Pancreas (tissue), 10 donors: ENCODE results near the gene SORBS2. TPM values are rescaled to one million over a fixed set of nuclear protein-coding genes. Genes with fewer than 3 reads are reported as not detected.
"Not testable (repeated sequence)": the region's sequence is repeated elsewhere in the genome, so short reads cannot be mapped to it uniquely, and the experiment has no call there.

Experiments
- ATAC-seq, 4 donors: fragments of 200-7000 bp; cut with Tn5 transposase; one replicate each; pipeline versions ENCODE4 v1.8.0 to v1.9.1; 2020; ENCODE audit warnings: mild to moderate bottlenecking in 4 of 4, moderate library complexity in 4 of 4
- DNase-seq, 6 donors: peaks; one replicate each; pipeline ENCODE4 v3.0.0-alpha.2; 2020
- FAIRE-seq: peaks from 2 replicates; lab custom pipeline; 2012; peaks lifted over from hg19 to GRCh38; lab: Jason Lieb, UNC
- H3K27ac ChIP-seq, 4 donors: fragments of 200-600 bp; sonication (generic); 1 replicate in 3 of 4; 2 replicates in 1 of 4; pipeline versions ENCODE4 v1.5.0 to v1.8.0; 2020
- H3K27me3 ChIP-seq, 4 donors: fragments of 200-600 bp; one replicate each; pipeline ENCODE4 v1.8.0; 2021
- H3K36me3 ChIP-seq, 3 donors: fragments of 200-600 bp; sonication (generic) in 1 of 3; one replicate each; pipeline versions ENCODE4 v1.5.0 to v1.8.0; 2020 to 2021
- H3K4me1 ChIP-seq, 3 donors: fragments of 200-600 bp; one replicate each; pipeline ENCODE4 v1.8.0; 2021
- H3K4me3 ChIP-seq, 4 donors: fragments of 200-600 bp; sonication (generic) in 2 of 4; one replicate each; pipeline versions ENCODE4 v1.5.0 to v1.8.0; 2020 to 2021
- H3K9me3 ChIP-seq, 4 donors: fragments of 200-600 bp; one replicate each; pipeline ENCODE4 v1.8.0; 2021
- CTCF ChIP-seq, 4 donors: fragments of 200-600 bp; sonication (generic) in 3 of 4; IDR thresholded peaks; one replicate each; pipeline versions ENCODE4 v1.5.0 to v1.8.0; 2021; ENCODE audit warnings: antibody characterized with exemption in 4 of 4
- WGBS, 2 donors: extraction: QIAGEN DNeasy Blood & Tissue Kit; methylation state at CpG; one replicate each; pipeline ENCODE4 v1.1.7; 2013; 5-methylcytosine and 5-hydroxymethylcytosine counted together
- intact Hi-C, 3 donors: fragments of 100-400 bp; cut with DNase I; formaldehyde crosslinking; loops; one replicate each; pipeline versions ENCODE4 v1.11.1 to v1.14.2; 2022
- polyA plus RNA-seq, 2 donors: library from polyadenylated mRNA; stranded (reverse); fragments of 200-250 nt; gene quantifications; one replicate each; pipeline ENCODE4 v1.2.3, GENCODE V29; 2013
- total RNA-seq, 6 donors: library from RNA; stranded (reverse); fragmentation: NEBNext Ultra II Directional in 4 of 6; extraction: Animal tissue kit (Norgen Biotek cat#: 25700) in 4 of 6; gene quantifications; one replicate each; pipeline versions ENCODE4 v1.2.1 to v1.2.4, GENCODE V29; 2021 to 2023
- donor health status: healthy with polysubstance abuse.
- donor health status: DM: no; HTN: no; CAD: no; lungs with moderate emphysema.
- donor health status: DM: no; HTN: no; CAD: no.
- donor health status: control.
- donor health status: control.
- donor health status: Bipolar disorder and iron deficiency.
- donor health status: DM: yes; HTN: yes; CAD: no.
- donor health status: DM: no; HTN: no; CAD: no.
- donor health status: DM: no; HTN: no; CAD: no.
- donor health status: DM: yes; HTN: yes; CAD: no.

The SORBS2 gene
- total and polyA plus RNA-seq, 8 donors = 61.7 to 245 (median 140) TPM

GRCh38 chr4:185564349-185564748 is 247.6 kb downstream of the SORBS2 start:
- TF ChIP-seq CTCF (IDR thresholded peaks at IDR 0.05) = no peak
- 83 to 85% methylated on average over 3 of the region's 3 CpGs for WGBS, 2 donors
- ATAC-seq = no peak
- intact Hi-C loops = no loop called here
- H3K9me3 ChIP-seq = no peaks in the 10 kb centered on the region
- H3K27ac ChIP-seq = no peak overlapping the region
- H3K36me3 ChIP-seq = no peaks in the 10 kb centered on the region
- no peaks in the 10 kb centered on the region for H3K27me3 ChIP-seq
- H3K4me1 ChIP-seq = peaks cover 0 to 23% (median 9%) of the 10 kb centered on the region in 3 donors
- DNase-seq = no peak
- no peak overlapping the region for H3K4me3 ChIP-seq
- FAIRE-seq = no peak

DNA sequence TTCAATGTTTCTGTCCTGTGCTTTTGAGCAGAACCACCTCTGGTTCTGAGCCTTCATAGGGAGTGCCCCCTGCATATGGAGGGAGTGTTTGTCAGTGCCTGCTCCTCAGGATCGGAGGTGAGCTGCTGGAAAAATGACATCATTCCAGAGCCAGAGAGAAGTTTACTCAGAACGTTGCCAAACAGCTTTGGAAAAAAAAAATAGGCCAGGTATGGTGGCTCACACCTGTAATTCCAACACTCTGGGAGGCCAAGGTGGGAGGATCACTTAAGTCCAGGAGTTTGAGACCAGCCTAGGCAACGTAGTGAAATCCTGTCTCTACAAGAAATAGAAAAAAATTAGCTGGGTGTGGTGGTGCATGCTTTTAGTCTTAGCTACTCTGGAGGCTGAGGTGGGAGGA is 249.5 kb downstream of the SORBS2 start:
- Histone ChIP-seq H3K36me3 (no peaks in the 10 kb centered on the region), H3K9me3 (no peaks in the 10 kb centered on the region), H3K4me1 (peaks cover 0 to 10% (median 9%) of the 10 kb centered on the region in 3 donors), H3K27ac (no peak overlapping the region), H3K4me3 (no peak overlapping the region), H3K27me3 (no peaks in the 10 kb centered on the region)
- 48 to 56% methylated on average over 3 of the region's 3 CpGs for WGBS, 2 donors
- intact Hi-C loops = no loop called here
- ATAC-seq (no peak), FAIRE-seq (no peak), DNase-seq (no peak)
- TF ChIP-seq CTCF (IDR thresholded peaks at IDR 0.05) = no peak

DNA sequence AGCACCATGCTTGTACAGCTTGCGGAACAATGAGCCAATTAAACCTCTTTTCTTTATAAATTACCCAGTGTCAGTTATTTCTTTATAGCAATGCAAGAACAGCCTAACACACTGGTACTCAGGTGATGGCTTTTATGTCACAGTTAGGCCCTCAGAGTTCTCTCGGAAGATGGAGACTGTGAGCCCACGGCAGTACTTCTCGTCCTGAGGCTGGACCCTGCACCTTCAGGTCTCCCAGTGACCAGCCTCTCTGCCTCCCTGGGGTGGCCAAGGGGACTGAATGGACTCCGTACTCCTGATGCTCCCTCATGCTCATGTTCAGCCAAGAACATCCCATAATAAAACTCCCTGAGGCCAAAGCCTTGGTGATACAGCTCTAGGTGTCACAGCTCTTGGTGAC is 251.7 kb downstream of the SORBS2 start:
- TF ChIP-seq CTCF (IDR thresholded peaks at IDR 0.05) = no peak
- ATAC-seq = no peak
- peak overlapping the region in 2 of 4 donors; percentile 66 to 69 for H3K27ac ChIP-seq
- H3K9me3 ChIP-seq = no peaks in the 10 kb centered on the region
- WGBS, 2 donors = 91 to 93% methylated on average over 5 of the region's 5 CpGs
- no peak for DNase-seq
- no peaks in the 10 kb centered on the region for H3K27me3 ChIP-seq
- H3K4me1 ChIP-seq = no peaks in the 10 kb centered on the region
- no peak overlapping the region for H3K4me3 ChIP-seq
- H3K36me3 ChIP-seq = no peaks in the 10 kb centered on the region
- intact Hi-C loops = no loop called here
- FAIRE-seq = no peak

DNA sequence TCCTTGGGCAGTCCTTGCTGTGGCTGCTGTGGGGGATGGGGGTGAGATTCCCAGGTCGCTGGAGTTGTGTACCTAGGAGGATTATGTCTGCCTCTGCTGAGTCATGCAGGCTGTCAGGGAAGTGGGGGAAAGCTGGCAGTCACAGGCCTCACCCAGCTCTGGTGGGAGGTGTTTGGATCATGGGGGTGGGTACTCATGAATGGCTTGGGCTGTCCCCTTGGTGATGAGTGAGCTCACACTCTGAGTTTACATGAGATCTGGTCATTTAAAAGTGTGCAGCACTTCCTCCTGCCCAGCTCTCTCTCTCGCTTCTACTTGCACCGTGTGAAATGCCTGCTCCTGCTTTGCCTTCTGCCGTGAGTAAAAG is 252.1 kb downstream of the SORBS2 start:
- peak overlapping the region in 2 of 4 donors; percentile 66 to 69 for H3K27ac ChIP-seq
- DNase-seq (peak in 4 of 6 donors; percentile 27 to 57 (median 34)), ATAC-seq (peak; percentile 43 to 93 (median 84)), FAIRE-seq (no peak)
- TF ChIP-seq CTCF (IDR thresholded peaks at IDR 0.05) = no peak
- no peak overlapping the region for H3K4me3 ChIP-seq
- H3K27me3 ChIP-seq = no peaks in the 10 kb centered on the region
- H3K4me1 ChIP-seq = no peaks in the 10 kb centered on the region
- intact Hi-C loops = no loop called here
- 51 to 54% methylated on average over 4 of the region's 4 CpGs for WGBS, 2 donors
- no peaks in the 10 kb centered on the region for H3K36me3 ChIP-seq
- no peaks in the 10 kb centered on the region for H3K9me3 ChIP-seq

DNA sequence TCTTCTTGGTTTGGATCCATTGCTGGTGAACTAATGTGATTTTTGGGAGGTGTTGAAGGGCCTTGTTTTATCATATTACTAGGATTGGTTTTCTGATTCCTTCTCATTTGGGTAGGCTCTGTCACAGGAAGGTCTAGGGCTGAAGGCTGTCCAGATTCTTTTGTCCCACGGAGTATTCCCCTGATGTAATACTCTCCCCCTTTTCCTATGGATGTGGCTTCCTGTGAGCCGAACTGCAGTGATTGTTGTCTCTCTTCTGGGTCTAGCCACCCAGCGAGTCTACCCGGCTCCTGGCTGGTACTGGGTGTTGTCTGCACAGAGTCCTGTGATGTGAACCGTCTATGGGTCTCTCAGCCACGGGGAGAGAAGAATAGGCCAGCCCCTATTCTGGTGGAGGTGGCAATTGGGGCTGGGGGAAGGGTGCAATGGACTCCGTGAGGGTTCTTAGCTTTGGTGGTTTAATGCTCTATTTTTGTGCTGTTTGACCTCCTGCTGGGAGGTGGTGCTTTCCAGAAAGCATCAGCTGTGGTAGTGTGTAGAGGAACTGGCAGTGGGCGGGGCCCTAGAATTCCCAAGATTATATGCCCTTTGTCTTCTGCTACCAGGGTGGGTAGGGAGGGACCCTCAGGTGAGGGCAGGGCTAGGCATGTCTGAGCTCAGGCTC is 252.6 kb downstream of the SORBS2 start:
- H3K27me3 ChIP-seq, FAIRE-seq, intact Hi-C loops, H3K4me3 ChIP-seq, H3K36me3 ChIP-seq, H3K4me1 ChIP-seq, H3K9me3 ChIP-seq, DNase-seq: not testable (repeated sequence)
- ATAC-seq = peak in 1 of 4 donors; percentile 51
- H3K27ac ChIP-seq = peak overlapping the region in 2 of 4 donors; percentile 66 to 69
- WGBS, 2 donors = 74 to 85% methylated on average over 8 of the region's 8 CpGs
